K562 (cell line): ENCODE results near the gene SCN5A. TPM values are rescaled to one million over a fixed set of nuclear protein-coding genes. Genes with fewer than 3 reads are reported as not detected.

Experiments
- COPS2 ChIP-seq: fragments of 450-650 bp; conservative IDR thresholded peaks from 2 replicates; pipeline ENCODE4 v1.6.1; 2016; ENCODE audit warnings: mild to moderate bottlenecking, moderate library complexity
- CTBP1 ChIP-seq: fragments of 450-650 bp; IDR thresholded peaks from 2 replicates; pipeline ENCODE4 v1.6.1; 2016; ENCODE audit warnings: borderline replicate concordance
- EP400 ChIP-seq: fragments of 450-650 bp; IDR thresholded peaks from 2 replicates; pipeline ENCODE4 v1.6.1; 2017; ENCODE audit warnings: antibody characterized with exemption, mild to moderate bottlenecking, moderate library complexity
- HDAC8 ChIP-seq: fragments of 450-650 bp; IDR thresholded peaks from 2 replicates; pipeline ENCODE4 v1.6.1; 2016; ENCODE audit warnings: mild to moderate bottlenecking, missing genetic modification characterization, moderate library complexity, missing compliant biosample characterization
- JUND ChIP-seq, 2 experiments: IDR thresholded peaks; 2 replicates in 1 of 2; 3 replicates in 1 of 2; pipeline ENCODE4 v1.6.1; 2011; ENCODE audit warnings: borderline replicate concordance in 2 of 2, low read depth in 2 of 2, low read length in 2 of 2, improper control_type of control experiment in 1 of 2, missing biosample characterization in 1 of 2, missing genetic modification characterization in 1 of 2, missing genetic modification reagents in 1 of 2
- MCM3 ChIP-seq: fragments of 450-650 bp; IDR thresholded peaks from 2 replicates; pipeline ENCODE4 v1.6.1; 2016
- PPARD ChIP-seq: fragments of 250-450 bp; sonication (Bioruptor Pico); IDR thresholded peaks from 2 replicates; pipeline ENCODE4 v1.8.0; 2022; ENCODE audit warnings: inconsistent platforms, mild to moderate bottlenecking, moderate library complexity
- TEAD1 ChIP-seq, 2 experiments: fragments of 450-650 bp in 1 of 2; sonication (generic) in 1 of 2; formaldehyde crosslinking; IDR thresholded peaks; 2 replicates each; pipeline versions ENCODE4 v1.4.0 to v1.8.0; 2020 to 2022; ENCODE audit warnings: mild to moderate bottlenecking in 2 of 2, missing genetic modification reagents in 1 of 2
- TRIM28 ChIP-seq: fragments of 450-650 bp; IDR thresholded peaks from 2 replicates; pipeline ENCODE4 v1.6.1; 2017
- ZFP30 ChIP-seq: fragments of 250-450 bp; sonication (Bioruptor Pico); IDR thresholded peaks from 2 replicates; pipeline ENCODE4 v1.8.0; 2022; ENCODE audit warnings: moderate library complexity, mild to moderate bottlenecking, inconsistent platforms, borderline replicate concordance
- polyA plus RNA-seq, 8 experiments: library from polyadenylated mRNA; depleted of rRNA in 4 of 8; stranded (reverse) in 5 of 8; unstranded in 3 of 8; fragments of >200 nt; fragmentation: Nextera tagmentation in 2 of 8; fragmentation: Illumina TruSeq in 1 of 8; extraction: Ambion mirVana in 2 of 8; extraction: Trizol in 1 of 8; gene quantifications; 2 replicates each; pipeline versions ENCODE4 v1.2.1 to v1.2.3, GENCODE V29; 2011 to 2014; ENCODE audit warnings: inconsistent platforms in 1 of 8, missing spikeins in 1 of 8
- total RNA-seq, 7 experiments: library from RNA; depleted of rRNA in 6 of 7; stranded (reverse); fragments of >200 nt in 6 of 7; fragmentation: Illumina TruSeq in 2 of 7; extraction: Trizol in 2 of 7; gene quantifications; 2 replicates each; pipeline versions ENCODE4 v1.2.1 to v1.2.3, GENCODE V29; 2011 to 2021; ENCODE audit warnings: low replicate concordance in 1 of 7
- TF ChIP-seq, protein P1 (sequence below): fragments of 450-650 bp; IDR thresholded peaks from 2 replicates; pipeline ENCODE4 v1.6.1; 2016; ENCODE audit warnings: mild to moderate bottlenecking, moderate library complexity
- TF ChIP-seq, protein P2 (sequence below), 2 experiments: fragments of 150-350 bp in 1 of 2; IDR thresholded peaks; 2 replicates each; pipeline ENCODE4 v1.6.1; 2012 to 2016; ENCODE audit warnings: low read depth in 2 of 2, low read length in 2 of 2, mild to moderate bottlenecking in 1 of 2, moderate library complexity in 1 of 2

SCN5A gene
- total and polyA plus RNA-seq, 9 of the 15 experiments (the other 6 are each of a cell fraction or from before 2014, with no cell fraction given), result 0.07 to 1.4 (median 0.21) TPM; not detected in 2

DNA sequence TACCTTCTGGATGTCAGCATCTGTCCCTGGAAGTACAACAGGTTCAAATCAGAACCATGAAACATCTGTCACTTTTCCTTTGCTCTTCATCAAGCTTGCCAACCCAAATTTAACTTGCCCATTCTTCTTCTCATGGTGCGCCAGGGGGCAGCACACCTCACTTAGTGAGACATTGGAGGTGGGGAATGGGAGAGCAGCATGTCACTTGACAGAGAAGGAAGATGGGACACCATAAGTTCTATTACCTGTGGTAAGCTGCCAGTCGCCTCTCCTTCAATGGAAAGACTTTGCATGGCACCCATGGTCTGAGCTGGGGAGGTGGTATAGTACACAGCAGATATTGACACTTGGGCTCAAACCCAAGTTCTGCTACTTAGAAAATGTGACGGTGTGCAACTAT, 2.9 kb downstream of the SCN5A start (continued):
- TF ChIP-seq, protein P1, sequence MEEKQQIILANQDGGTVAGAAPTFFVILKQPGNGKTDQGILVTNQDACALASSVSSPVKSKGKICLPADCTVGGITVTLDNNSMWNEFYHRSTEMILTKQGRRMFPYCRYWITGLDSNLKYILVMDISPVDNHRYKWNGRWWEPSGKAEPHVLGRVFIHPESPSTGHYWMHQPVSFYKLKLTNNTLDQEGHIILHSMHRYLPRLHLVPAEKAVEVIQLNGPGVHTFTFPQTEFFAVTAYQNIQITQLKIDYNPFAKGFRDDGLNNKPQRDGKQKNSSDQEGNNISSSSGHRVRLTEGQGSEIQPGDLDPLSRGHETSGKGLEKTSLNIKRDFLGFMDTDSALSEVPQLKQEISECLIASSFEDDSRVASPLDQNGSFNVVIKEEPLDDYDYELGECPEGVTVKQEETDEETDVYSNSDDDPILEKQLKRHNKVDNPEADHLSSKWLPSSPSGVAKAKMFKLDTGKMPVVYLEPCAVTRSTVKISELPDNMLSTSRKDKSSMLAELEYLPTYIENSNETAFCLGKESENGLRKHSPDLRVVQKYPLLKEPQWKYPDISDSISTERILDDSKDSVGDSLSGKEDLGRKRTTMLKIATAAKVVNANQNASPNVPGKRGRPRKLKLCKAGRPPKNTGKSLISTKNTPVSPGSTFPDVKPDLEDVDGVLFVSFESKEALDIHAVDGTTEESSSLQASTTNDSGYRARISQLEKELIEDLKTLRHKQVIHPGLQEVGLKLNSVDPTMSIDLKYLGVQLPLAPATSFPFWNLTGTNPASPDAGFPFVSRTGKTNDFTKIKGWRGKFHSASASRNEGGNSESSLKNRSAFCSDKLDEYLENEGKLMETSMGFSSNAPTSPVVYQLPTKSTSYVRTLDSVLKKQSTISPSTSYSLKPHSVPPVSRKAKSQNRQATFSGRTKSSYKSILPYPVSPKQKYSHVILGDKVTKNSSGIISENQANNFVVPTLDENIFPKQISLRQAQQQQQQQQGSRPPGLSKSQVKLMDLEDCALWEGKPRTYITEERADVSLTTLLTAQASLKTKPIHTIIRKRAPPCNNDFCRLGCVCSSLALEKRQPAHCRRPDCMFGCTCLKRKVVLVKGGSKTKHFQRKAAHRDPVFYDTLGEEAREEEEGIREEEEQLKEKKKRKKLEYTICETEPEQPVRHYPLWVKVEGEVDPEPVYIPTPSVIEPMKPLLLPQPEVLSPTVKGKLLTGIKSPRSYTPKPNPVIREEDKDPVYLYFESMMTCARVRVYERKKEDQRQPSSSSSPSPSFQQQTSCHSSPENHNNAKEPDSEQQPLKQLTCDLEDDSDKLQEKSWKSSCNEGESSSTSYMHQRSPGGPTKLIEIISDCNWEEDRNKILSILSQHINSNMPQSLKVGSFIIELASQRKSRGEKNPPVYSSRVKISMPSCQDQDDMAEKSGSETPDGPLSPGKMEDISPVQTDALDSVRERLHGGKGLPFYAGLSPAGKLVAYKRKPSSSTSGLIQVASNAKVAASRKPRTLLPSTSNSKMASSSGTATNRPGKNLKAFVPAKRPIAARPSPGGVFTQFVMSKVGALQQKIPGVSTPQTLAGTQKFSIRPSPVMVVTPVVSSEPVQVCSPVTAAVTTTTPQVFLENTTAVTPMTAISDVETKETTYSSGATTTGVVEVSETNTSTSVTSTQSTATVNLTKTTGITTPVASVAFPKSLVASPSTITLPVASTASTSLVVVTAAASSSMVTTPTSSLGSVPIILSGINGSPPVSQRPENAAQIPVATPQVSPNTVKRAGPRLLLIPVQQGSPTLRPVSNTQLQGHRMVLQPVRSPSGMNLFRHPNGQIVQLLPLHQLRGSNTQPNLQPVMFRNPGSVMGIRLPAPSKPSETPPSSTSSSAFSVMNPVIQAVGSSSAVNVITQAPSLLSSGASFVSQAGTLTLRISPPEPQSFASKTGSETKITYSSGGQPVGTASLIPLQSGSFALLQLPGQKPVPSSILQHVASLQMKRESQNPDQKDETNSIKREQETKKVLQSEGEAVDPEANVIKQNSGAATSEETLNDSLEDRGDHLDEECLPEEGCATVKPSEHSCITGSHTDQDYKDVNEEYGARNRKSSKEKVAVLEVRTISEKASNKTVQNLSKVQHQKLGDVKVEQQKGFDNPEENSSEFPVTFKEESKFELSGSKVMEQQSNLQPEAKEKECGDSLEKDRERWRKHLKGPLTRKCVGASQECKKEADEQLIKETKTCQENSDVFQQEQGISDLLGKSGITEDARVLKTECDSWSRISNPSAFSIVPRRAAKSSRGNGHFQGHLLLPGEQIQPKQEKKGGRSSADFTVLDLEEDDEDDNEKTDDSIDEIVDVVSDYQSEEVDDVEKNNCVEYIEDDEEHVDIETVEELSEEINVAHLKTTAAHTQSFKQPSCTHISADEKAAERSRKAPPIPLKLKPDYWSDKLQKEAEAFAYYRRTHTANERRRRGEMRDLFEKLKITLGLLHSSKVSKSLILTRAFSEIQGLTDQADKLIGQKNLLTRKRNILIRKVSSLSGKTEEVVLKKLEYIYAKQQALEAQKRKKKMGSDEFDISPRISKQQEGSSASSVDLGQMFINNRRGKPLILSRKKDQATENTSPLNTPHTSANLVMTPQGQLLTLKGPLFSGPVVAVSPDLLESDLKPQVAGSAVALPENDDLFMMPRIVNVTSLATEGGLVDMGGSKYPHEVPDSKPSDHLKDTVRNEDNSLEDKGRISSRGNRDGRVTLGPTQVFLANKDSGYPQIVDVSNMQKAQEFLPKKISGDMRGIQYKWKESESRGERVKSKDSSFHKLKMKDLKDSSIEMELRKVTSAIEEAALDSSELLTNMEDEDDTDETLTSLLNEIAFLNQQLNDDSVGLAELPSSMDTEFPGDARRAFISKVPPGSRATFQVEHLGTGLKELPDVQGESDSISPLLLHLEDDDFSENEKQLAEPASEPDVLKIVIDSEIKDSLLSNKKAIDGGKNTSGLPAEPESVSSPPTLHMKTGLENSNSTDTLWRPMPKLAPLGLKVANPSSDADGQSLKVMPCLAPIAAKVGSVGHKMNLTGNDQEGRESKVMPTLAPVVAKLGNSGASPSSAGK, result no peak
- TF ChIP-seq JUND (IDR thresholded peaks at IDR 0.05; ENCODE audit: borderline replicate concordance, low read depth, low read length), result 0 out of 2 replicates have a peak, but pooled peaks have one; percentile 7
- TF ChIP-seq JUND (tag; IDR thresholded peaks at IDR 0.05; ENCODE audit: borderline replicate concordance, low read depth, low read length), result no peak
- TF ChIP-seq, protein P2, sequence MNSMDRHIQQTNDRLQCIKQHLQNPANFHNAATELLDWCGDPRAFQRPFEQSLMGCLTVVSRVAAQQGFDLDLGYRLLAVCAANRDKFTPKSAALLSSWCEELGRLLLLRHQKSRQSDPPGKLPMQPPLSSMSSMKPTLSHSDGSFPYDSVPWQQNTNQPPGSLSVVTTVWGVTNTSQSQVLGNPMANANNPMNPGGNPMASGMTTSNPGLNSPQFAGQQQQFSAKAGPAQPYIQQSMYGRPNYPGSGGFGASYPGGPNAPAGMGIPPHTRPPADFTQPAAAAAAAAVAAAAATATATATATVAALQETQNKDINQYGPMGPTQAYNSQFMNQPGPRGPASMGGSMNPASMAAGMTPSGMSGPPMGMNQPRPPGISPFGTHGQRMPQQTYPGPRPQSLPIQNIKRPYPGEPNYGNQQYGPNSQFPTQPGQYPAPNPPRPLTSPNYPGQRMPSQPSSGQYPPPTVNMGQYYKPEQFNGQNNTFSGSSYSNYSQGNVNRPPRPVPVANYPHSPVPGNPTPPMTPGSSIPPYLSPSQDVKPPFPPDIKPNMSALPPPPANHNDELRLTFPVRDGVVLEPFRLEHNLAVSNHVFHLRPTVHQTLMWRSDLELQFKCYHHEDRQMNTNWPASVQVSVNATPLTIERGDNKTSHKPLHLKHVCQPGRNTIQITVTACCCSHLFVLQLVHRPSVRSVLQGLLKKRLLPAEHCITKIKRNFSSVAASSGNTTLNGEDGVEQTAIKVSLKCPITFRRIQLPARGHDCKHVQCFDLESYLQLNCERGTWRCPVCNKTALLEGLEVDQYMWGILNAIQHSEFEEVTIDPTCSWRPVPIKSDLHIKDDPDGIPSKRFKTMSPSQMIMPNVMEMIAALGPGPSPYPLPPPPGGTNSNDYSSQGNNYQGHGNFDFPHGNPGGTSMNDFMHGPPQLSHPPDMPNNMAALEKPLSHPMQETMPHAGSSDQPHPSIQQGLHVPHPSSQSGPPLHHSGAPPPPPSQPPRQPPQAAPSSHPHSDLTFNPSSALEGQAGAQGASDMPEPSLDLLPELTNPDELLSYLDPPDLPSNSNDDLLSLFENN (IDR thresholded peaks at IDR 0.05; ENCODE audit: low read depth in 2 of 2, low read length in 2 of 2), result no peak
- TF ChIP-seq MCM3, result no peak
- TF ChIP-seq CTBP1, result 0 out of 2 replicates have a peak, but pooled peaks have one; percentile 14
- TF ChIP-seq TRIM28, result no peak
- TF ChIP-seq HDAC8 (tag), result no peak
- no peak for TF ChIP-seq COPS2
- TF ChIP-seq ZFP30 (CRISPR knock-in tag), result no peak
- TF ChIP-seq TEAD1 (CRISPR knock-in tag; IDR thresholded peaks at IDR 0.05), result no peak
- no peak for TF ChIP-seq PPARD
- no peak for TF ChIP-seq EP400
